Measurements from ENCODE around the gene GARNL3.

GRCh38 chr9:127318651-127319167 lies 54.1 kb downstream of the GARNL3 start:
- TF ChIP-seq CTCF (IDR thresholded peaks at IDR 0.05; ENCODE audit: low read length) (no peak), EZH2 (IDR thresholded peaks at IDR 0.05; ENCODE audit: borderline replicate concordance, low read length) (no peak)

All from OCI-LY1 (cell line).